Bronchial epithelial cell (primary cell): ENCODE results near the gene XPO5. TPM values are rescaled to one million over a fixed set of nuclear protein-coding genes. Genes with fewer than 3 reads are reported as not detected.
A peak's percentile ranks its signal among the peaks of the same experiment; 100 is the strongest.

Experiments used
- DNase-seq: peaks from one replicate; pipeline ENCODE4 v3.0.0-alpha.2; 2010; ENCODE audit warnings: low read depth
- FAIRE-seq: peaks from 2 replicates; lab custom pipeline; 2011; peaks lifted over from hg19 to GRCh38; lab: Jason Lieb, UNC
- H3K27me3 ChIP-seq: 2 replicates; pipeline ENCODE4 v1.5.1; 2011; ENCODE audit warnings: low read length; ENCODE audit not compliant: control insufficient read depth, insufficient read depth
- H3K36me3 ChIP-seq: 2 replicates; pipeline ENCODE4 v1.5.1; 2011; ENCODE audit warnings: low read length; ENCODE audit not compliant: control insufficient read depth, insufficient read depth
- H3K4me3 ChIP-seq: 2 replicates; pipeline ENCODE4 v1.5.1; 2011; ENCODE audit warnings: mild to moderate bottlenecking, low read depth, low read length, control low read depth
- CTCF ChIP-seq: IDR thresholded peaks from 2 replicates; pipeline ENCODE4 v1.5.1; 2011; ENCODE audit warnings: mild to moderate bottlenecking, moderate library complexity, low read length, control low read depth, inconsistent platforms; ENCODE audit not compliant: insufficient read depth, severe bottlenecking
- total RNA-seq: library from RNA; depleted of rRNA; stranded (reverse); fragments of >200 nt; gene quantifications from 2 replicates; pipeline ENCODE4 v1.2.1, GENCODE V29; 2014

The XPO5 gene
- total RNA-seq, 1 donor from 2014 or later: 35.8 TPM

DNA sequence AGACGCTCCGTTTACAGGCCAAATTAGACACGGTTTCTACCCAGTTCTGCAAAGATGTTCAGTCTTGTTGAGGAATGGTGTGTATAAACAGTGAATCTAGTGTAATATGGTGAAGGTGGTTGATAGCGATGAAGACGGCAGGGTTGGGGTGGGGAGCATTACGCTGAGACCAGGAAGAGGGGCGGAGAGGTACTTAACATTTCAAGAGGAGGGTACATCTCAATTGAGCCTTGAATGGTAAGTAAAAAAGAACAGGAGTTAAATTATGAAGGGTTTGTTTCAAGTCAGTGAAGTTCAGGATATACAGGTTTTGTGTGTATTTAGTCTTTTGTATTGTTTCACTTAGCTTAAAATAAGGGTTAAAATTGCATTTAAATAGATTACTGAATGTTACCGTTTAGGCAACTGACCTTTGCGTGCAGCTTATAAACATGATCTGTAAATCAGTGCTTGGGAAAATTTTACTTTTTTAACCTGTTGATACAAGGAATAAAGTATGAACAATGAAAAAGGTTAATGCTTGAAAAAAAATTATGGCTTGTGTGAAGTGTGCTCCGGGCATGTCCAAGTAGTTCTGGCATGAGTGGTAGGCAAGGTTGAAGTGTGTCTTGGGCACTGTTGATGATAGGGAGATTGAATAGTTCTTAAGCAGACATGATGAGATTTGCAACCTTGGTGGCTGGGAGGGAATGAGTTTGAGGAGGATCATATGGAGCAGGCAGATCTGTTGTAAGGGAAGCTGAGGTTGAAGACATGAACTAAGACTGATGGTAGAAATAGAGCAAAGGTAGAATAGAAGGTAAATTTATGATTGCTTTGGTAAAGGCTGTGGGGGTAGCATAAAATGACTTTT lies 58.1 kb downstream of the XPO5 start:
- H3K4me3 ChIP-seq: peak overlapping the region; percentile 88
- H3K27me3 ChIP-seq: no peaks in the 10 kb centered on the region
- DNase-seq (no peak), FAIRE-seq (no peak)
- peaks cover 34% of the 10 kb centered on the region for H3K36me3 ChIP-seq
- TF ChIP-seq CTCF: no peak

DNA sequence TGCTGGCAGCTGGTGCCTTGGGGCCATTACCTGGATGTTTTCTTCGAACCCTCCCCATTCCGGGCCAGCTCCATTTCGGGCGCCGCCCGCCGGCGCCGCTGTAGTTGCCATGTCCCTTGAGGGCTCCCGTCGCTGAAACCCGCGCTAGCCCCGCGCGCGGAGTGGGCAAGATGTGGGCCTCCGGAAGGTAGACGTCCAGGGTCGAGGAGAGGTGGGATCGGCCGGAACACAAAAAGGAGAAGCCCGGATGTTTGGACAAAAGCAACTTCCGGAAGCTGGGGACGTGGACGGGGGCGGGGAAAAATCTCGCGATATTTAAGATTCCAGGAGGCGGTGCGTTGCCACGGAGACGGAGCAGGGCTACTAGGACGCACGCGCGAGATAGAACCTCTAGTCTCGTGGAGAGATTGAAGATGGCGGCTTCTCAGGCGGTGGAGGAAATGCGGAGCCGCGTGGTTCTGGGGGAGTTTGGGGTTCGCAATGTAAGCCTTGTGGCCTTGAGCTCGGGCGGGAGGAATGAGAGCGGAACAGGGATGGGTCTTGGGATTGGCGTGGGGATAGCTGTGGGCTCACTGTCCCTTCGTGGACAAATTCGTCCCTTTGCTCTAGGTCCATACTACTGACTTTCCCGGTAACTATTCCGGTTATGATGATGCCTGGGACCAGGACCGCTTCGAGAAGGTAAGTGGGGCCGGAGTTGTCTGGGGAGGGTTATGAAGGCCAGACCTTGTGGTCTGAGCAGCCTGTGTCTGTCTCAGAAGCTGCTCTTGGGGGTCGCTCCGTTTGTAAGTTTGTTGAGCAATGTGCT lies 58.9 kb downstream of the XPO5 start, which contains the start of the genes POLR1C and YIPF3:
POLR1C (plus strand) TSS at position 393 of the 808 bp plus-strand sequence; CDS start at position 414, 21 bp downstream.
YIPF3 (minus strand) TSS at position 230 of the 808 bp plus-strand sequence; CDS start at position 111, 119 bp downstream.
- H3K4me3 ChIP-seq: peak within 1 kb of the TSS; percentile 88
- no peak for TF ChIP-seq CTCF
- H3K36me3 ChIP-seq: peaks cover 40% of the 10 kb centered on the region
- H3K27me3 ChIP-seq: no peaks in the 10 kb centered on the region
- DNase-seq: peak; percentile 88
- no peak for FAIRE-seq

- Histone ChIP-seq H3K27me3 (no peaks in the 10 kb centered on the region), H3K36me3 (peaks cover 42% of the 10 kb centered on the region), H3K4me3 (peak overlapping the region; percentile 88)
- DNase-seq (no peak), FAIRE-seq (no peak)
- no peak for TF ChIP-seq CTCF
Measured at GRCh38 chr6:43516367-43516696, 59.5 kb downstream of the XPO5 start.

DNA sequence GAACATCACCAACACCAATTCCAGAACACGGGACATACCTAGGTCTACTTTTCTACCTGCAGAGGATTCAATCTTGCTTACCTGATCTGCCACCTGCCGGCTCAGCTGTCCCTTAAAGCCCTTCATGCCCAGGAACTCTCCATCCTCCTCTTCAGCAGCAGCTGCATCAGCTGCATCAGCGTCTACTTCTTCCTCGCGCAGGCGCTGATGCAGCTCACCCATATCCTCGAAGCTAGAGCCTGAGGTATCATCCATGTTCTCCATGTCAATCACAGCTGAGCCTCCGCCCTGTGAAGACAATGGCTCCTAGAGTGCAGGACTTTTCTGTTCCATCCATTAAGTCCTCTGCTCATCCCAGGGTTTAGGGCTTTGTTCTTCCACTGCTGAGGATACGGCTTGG lies 60.0 kb downstream of the XPO5 start:
- no peak for TF ChIP-seq CTCF
- no peak for DNase-seq

DNA sequence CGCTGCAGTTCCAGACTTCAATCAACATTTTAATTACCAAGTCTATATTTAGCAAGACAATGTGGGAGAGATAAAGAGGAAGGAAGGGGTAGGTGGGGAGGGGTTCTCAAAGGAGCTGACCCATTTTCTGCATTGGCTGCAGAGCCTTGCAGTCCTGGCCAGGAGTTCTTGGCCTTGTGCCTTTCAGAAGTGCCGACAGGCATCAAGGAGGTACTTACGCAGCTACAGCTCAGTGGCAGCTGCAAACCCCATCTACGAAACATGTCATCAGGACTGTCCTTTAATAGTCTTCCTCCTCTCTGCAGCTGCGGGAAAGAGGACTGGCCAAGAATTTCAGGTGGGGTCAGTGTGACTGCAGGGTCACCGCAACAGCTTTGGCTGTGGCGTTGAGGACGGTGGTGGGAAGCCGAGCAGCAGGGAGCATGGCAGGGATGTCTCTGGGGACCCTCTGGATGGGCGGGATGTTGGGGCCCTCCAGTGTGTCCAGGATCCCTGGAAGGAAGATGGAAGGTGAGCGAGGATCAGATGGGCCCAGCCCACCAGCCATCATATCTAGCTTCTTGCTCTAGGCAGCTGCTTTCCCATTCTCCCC lies 63.9 kb downstream of the XPO5 start:
- Histone ChIP-seq H3K4me3 (no peak overlapping the region), H3K36me3 (peaks cover 25% of the 10 kb centered on the region), H3K27me3 (no peaks in the 10 kb centered on the region)
- TF ChIP-seq CTCF: no peak
- no peak for DNase-seq
- FAIRE-seq: no peak

More for the DNA sequence above, 60.0 kb downstream of the XPO5 start:
- Histone ChIP-seq H3K27me3 (no peaks in the 10 kb centered on the region), H3K36me3 (peaks cover 39% of the 10 kb centered on the region), H3K4me3 (peak overlapping the region; percentile 88)
- no peak for FAIRE-seq
